Endothelial cell of hepatic sinusoid (primary cell): Measurements from ENCODE around the gene CNST.
"Not testable (repeated sequence)": the region's sequence is repeated elsewhere in the genome, so short reads cannot be mapped to it uniquely, and the experiment has no call there.

ENCODE experiments used
- in situ Hi-C: cut with HindIII; loops from 2 replicates; pipeline ENCODE4 v1.10.0; 2017; ENCODE audit warnings: low sequenced_read_pairs

The CNST gene

DNA sequence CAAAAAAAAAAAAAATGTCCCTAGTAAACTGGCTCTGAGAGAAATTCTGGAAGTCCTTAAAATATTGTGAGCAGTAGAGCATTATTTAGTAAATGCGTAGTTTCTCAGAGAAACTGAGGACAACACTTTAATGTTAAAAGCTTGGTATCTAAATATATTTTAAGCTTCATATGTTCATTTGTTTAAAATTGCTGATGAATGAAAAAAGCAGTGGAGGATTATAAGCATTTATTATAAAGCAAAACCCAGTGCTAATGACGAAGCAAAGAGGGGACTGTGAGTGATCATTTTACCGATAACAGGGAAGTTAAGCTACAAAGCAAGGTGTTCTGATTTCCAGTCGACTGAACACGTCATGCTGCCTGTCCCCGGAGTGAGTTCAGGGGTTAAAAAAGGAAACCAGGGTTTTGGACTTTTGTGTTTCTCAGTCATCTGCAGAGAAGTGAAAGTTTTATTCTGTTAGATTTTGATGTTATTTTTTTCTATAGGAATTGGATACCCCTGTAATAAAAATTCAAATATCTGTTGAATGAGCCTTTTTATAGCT lies 93.4 kb downstream of the CNST start:
- in situ Hi-C loops, result no loop called here

DNA sequence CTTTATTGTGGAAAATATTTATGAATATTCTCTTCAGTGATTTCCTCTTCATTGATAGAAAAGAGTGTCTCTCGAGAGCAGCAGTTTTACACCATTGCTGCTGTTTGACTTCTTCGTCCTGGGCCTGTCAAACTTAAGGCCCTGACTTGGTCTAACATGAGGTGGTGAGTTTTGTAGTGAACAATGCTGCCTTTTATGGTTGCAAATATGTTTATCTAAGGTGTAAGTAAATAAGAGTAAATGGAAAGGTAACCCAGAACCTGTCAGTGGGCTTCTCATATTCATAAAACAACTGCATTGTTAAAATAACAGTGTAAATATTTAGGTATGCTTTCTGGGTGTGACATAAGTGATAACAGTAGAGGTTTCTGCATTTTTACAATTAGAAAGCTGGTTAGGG lies 95.2 kb downstream of the CNST start:
- in situ Hi-C loops, result no loop called here

GRCh38 chr1:246667773-246668172 lies 101.5 kb downstream of the CNST start:
- in situ Hi-C loops, result no loop called here

DNA sequence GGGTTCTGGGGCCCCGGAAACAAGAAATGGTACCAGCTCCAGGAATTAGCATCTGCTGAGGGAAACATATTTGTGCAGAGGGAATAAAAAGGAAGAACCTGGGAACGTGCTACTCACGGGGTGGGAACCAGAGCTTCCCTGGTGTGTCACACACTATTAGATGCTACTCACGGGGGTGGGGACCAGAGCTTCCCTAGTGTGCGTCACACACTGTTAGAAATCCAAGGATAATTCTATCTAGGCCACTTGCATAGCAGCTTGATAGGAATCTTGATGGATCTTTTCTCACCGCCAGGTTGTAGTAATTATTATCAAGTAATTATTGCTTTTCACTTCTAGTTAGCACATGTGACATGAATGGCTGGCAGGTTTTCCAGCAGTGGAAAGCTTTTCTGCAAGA lies 103.4 kb downstream of the CNST start:
- in situ Hi-C loops, result no loop called here

DNA sequence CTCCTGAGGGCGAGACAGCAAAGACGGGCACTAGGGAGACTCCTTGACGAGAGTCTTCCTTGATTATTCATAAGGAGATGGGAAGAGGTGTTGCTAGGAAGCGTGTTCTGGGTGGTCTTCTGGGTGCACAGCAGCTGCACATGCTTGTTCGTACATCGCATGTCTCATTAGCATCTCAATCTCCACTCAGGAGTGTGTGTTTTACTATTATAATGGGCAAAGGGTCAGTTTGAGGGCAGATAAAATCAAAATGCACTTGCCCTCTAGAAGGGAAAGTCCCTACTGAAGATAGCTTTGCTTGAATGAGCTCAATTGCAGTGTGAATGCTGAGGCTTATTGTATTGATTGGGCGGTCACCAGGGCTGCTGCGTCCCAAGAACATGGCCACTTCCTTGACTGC lies 107.8 kb downstream of the CNST start:
- in situ Hi-C loops, result no loop called here

GRCh38 chr1:246677842-246678241 lies 111.6 kb downstream of the CNST start:
- in situ Hi-C loops, result no loop called here

- in situ Hi-C loops, result no loop called here
Measured at GRCh38 chr1:246678816-246679793, 112.8 kb downstream of the CNST start.

DNA sequence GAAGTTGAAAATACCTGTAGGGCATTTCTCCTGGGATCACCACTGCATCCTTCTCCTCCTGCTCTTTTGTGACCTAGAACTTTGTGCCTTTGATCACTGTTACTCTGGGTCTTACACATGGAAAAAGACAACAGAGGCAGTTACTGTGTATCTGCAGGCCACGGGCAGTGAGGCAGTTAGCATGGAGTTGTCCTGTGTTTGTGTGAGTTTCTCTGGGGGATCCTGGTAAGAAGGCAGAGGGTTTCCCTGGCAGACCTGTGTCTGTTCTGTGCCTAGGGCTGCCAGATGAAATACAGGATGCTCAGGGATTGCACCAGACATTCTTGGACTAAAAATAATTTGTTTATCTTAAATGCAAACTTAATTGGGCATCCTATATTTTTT lies 113.5 kb downstream of the CNST start:
- in situ Hi-C loops, result no loop called here

GRCh38 chr1:246680190-246680589 lies 113.9 kb downstream of the CNST start:
- in situ Hi-C loops, result no loop called here

DNA sequence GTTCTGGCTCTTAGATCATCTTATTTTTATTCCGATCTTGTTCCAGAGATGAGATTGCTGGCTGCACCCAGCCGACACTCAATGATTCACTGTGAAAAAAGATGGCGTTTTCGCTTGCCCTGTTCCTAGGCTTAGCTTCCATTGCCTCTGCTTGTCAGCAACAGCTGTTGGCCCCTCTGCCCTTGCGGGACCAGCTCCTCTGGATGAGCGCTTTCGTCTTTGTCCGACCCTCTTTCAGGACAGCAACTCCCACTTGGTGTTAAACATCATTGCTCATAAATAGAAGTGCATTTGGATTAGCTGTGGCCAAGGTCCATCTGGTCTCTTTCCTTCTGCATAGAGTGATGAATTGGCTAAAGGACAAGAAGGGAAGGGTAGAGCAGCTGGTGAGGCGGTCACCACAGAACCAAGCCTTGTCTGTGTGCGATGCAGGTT lies 114.5 kb downstream of the CNST start:
- in situ Hi-C loops, result no loop called here

DNA sequence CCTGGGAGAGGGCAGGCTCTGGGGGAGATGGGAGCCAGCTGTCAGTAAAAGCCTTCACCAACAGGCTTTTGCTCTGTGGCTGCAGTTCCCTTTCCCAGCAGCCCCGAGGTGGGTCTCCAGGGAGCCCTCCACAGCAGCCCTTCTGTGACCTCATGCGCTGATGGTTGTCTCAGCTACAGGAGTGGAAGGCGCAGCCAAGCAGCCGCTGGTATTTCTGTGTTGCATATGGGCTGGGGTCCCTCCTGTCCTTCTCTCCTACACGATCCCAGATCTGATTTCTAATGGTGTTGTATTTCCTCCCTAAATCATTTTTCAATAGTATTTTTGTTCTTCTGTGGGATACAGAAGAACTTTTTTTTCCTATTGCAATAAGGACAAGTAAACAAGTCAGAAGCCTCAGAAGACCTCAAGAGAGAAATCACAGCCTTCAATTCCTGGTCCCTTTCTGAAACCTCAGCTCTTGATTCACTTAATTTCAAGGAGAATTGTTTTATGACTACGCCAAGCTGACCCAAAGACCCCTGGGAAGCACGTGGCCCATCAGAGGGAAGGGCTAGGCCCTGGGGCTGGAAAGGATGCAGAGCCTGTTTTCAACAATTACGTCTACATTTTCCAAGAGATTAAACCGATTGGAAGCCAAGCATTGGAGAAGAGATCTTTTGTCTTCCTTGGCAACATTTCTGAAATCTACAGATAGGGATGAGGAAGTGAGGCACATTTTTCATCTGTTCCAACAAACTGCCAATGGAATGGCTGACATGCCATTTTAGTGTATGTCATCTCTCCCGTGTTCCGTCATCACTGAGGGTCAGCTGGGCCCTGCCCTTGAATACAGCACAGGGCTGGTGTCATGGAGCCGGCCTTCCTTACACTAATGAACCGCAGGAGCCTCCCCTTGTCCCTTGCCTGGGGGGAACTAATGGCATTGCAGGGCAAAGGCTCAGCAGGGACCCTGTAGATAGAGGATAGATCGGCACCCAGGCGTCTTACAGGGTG lies 115.9 kb downstream of the CNST start:
- in situ Hi-C loops, result no loop called here

DNA sequence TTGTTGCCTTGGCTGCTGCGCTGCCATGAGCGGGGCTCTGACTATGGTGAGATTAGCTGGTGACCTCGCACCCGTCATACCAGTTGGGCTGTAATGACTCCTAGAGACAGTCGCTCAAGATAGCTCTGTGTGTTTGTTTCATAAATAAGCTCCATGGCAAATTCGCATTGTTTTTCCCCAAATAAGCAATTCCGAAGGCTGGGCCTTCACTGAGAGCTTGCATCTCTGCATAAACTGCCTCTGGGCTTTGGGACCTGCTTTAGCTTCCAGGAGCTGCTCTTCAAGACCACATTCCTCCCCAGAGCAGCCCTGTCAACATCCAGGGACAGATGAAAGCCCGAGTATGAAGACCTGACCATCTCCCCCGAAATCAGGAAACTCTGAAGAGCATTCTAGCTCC lies 117.3 kb downstream of the CNST start:
- in situ Hi-C loops, result no loop called here

GRCh38 chr1:246687002-246687401 lies 120.7 kb downstream of the CNST start:
- in situ Hi-C loops, result no loop called here

DNA sequence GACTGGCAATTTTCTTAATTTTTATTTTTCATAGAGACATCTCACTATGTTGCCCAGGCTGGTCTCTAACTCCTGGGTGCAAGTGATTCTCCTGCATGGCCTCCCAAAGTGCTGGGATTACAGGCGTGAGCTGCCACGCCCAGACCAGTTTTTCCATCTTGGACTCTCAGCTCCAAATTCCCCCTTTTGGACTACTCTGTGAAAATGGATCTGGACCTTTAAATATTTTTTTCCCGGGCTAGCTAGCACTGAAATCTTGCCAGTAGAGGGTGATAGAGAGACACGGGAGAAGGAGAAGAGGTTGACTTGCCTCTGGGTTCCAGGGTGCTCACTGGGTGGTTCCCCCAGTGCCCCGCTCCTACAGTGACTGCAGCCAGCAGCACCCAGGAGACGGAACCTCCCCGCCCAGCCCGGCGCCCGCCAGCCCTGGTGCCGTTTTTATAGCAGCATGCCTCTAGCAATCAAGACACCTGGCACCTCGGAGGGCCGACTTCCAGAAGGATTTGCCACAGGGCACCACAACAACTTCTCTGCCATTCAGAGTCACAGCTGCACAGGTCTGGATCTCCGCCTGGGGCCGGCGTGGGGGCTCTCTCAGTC lies 123.3 kb downstream of the CNST start:
- in situ Hi-C loops, result no loop called here

- in situ Hi-C loops, result no loop called here
Measured at GRCh38 chr1:246690100-246690499, 123.8 kb downstream of the CNST start.

- in situ Hi-C loops, result no loop called here
Measured at GRCh38 chr1:246691622-246692495, 125.6 kb downstream of the CNST start.

GRCh38 chr1:246694213-246694895 lies 128.1 kb downstream of the CNST start:
- in situ Hi-C loops, result not testable (repeated sequence)

GRCh38 chr1:246695136-246695535 lies 128.9 kb downstream of the CNST start:
- in situ Hi-C loops, result no loop called here

DNA sequence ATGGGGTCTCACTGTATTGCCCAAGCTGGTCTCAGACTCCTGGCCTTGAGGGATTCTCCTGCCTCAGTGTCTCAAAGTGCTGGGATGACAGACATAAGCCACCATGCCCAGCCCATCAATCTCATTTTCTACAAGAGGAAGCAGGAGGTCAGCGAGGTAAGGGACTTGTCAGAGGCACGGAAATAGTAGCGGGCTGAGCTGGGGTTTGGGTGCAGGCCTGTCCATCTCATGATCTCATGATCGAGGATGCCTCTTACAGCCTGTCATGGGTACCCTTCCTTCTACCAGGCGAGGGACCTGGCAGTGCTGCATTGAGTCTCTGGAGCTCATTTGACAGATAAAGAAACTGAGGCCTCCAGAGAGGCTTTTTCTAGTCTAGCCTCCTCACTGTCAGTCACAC lies 129.4 kb downstream of the CNST start:
- in situ Hi-C loops, result no loop called here
